ENCODE data around the gene HECA. TPM values are rescaled to one million over a fixed set of nuclear protein-coding genes. Genes with fewer than 3 reads are reported as not detected.
"Not testable (repeated sequence)": the region's sequence is repeated elsewhere in the genome, so short reads cannot be mapped to it uniquely, and the experiment has no call there.

HECA gene
- total RNA-seq, 2 experiments from 2014 or later, result 73.3 to 78.2 TPM

DNA sequence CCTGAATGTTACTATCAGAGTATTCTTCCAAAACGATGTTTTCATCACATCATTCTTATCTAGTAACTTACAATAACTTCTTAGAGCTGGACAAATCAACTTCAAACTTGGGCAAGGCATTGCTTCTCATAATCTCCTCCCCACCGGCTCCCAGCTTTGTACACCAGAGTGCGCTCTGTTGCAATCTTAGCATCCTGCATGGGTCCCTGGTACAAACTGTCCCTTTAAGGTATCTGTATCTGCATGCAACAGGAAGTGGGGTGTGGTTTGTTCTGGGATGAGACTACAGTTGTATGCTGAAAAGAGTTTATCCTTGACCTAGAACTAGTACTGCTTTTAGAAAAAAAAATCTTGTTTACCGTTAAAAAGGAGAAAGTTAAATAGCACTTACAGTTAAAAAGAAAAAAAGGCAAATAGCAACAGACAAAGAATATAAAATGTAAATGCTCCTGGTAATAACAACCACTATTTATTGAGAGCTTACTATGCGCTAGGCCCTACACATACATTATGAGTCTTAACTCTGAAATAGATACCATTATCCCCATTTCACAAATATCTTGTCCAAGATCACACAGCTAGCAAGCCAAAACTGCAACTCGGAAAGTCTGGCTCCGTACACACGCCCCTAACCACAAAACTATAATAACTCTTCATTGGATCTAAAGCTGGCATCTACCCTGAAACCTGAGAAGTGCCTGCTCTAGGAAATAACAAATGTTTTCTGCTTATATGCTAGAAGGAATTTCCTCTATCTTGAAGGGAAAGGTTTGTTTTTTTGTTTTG is 9.8 kb upstream of the HECA start:
- peak overlapping the region; percentile 80 for H3K4me3 Mint-ChIP-seq
- ATAC-seq (ENCODE audit: low read depth), result peak; percentile 99
- peaks cover 5% of the 10 kb centered on the region for H3K9me3 Mint-ChIP-seq
- peaks cover 33% of the 10 kb centered on the region for H3K4me1 Mint-ChIP-seq
- peak overlapping the region; percentile 98 for H3K27ac Mint-ChIP-seq
- H3K36me3 Mint-ChIP-seq, result peaks cover 8% of the 10 kb centered on the region
- DNase-seq, result peak; percentile 66
- no peaks in the 10 kb centered on the region for H3K27me3 Mint-ChIP-seq
- POLR2A ChIA-PET, result interaction anchor here (0.7 to 2.7 kb wide), 11 partner anchors 9 to 250 kb away, joined by 3 to 15 read pairs (median 5); partner anchors contain the start of genes CITED2 and TXLNB

DNA sequence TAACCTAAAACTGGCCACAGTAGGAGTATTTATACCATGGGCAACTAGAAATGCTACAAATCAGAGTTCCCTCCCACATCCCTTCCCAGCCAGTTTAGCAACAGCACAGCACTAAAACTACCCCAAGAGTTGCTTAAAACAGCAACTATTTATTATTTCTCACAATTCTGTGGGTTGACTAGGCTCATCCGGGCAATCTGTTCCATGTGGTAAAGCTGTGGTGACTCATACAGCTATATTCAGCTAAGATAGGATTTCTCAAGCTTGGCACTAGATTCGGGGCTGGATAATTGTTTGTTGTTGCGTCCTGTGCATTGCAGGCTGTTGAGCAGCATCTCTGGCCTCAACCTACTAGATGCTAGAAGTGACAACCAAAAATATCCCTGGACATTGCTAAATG is 8.6 kb upstream of the HECA start:
- Mint-ChIP-seq H3K4me1 (peaks cover 36% of the 10 kb centered on the region), H3K9me3 (no peaks in the 10 kb centered on the region), H3K4me3 (peak overlapping the region; percentile 10), H3K27me3 (no peaks in the 10 kb centered on the region), H3K27ac (peak overlapping the region; percentile 98), H3K36me3 (peaks cover 2% of the 10 kb centered on the region)
- POLR2A ChIA-PET, result interaction anchor here (1.1 to 2.7 kb wide), 5 partner anchors 8 to 249 kb away, joined by 4 to 15 read pairs (median 5); partner anchors contain the start of genes CITED2 and TXLNB
- peak; percentile 23 for ATAC-seq (ENCODE audit: low read depth)
- no peak for DNase-seq

DNA sequence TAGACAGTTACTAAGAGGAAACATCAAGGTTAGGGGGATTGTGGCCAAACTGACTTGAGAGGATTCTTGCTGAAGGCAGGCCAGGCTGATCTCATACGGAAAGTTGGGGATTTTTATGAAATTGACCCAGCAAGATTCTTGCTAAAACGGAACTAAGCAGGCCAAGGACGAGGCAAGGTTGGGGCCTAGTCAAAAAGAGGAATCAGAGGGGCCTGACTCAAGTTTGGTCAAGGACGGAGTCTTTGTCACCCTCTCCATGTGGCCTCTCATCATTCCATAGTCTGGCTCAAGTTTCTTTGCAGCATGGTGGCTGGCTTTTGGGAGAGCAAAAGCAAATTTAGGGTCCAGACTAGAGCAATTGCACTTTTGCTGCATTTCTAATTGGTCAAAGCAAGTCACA is 7.9 kb upstream of the HECA start:
- Mint-ChIP-seq H3K9me3 (no peaks in the 10 kb centered on the region), H3K27me3 (no peaks in the 10 kb centered on the region), H3K4me1 (peaks cover 41% of the 10 kb centered on the region), H3K4me3 (no peak overlapping the region), H3K27ac (peak overlapping the region; percentile 98), H3K36me3 (peaks cover 2% of the 10 kb centered on the region)
- POLR2A ChIA-PET, result interaction anchor here (1.1 to 2.7 kb wide), 2 partner anchors 10 to 248 kb away, joined by 5 to 15 read pairs; partner anchors contain the start of gene CITED2
- no peak for ATAC-seq (ENCODE audit: low read depth)
- no peak for DNase-seq

DNA sequence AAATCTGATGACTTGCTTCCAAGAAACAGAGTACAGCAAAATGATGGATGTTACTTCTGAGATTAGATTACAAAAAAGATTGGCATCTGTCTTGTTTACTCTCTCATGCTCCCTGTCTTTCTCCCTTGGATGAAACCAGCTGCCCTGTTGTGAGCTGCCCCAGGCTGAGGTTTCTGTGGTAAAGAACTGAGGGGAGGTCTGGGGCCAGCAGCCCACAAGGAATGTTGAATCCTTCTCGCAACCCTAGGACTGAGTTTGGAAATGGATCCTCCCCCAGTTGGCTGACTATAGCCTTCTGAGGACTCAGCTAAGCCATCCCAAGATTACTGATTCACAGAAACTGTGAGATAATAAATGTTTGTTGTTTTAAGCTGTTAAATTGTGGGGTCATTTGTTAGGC is 5.6 kb upstream of the HECA start:
- H3K9me3 Mint-ChIP-seq, result no peaks in the 10 kb centered on the region
- H3K27me3 Mint-ChIP-seq, result no peaks in the 10 kb centered on the region
- peaks cover 2% of the 10 kb centered on the region for H3K36me3 Mint-ChIP-seq
- DNase-seq, result no peak
- no peak overlapping the region for H3K4me3 Mint-ChIP-seq
- POLR2A ChIA-PET, result interaction anchor here (0.7 to 0.8 kb wide), 2 partner anchors 15 to 245 kb away, joined by 3 to 4 read pairs; partner anchors contain the start of gene CITED2
- H3K4me1 Mint-ChIP-seq, result peaks cover 53% of the 10 kb centered on the region
- ATAC-seq (ENCODE audit: low read depth), result no peak
- no peak overlapping the region for H3K27ac Mint-ChIP-seq

DNA sequence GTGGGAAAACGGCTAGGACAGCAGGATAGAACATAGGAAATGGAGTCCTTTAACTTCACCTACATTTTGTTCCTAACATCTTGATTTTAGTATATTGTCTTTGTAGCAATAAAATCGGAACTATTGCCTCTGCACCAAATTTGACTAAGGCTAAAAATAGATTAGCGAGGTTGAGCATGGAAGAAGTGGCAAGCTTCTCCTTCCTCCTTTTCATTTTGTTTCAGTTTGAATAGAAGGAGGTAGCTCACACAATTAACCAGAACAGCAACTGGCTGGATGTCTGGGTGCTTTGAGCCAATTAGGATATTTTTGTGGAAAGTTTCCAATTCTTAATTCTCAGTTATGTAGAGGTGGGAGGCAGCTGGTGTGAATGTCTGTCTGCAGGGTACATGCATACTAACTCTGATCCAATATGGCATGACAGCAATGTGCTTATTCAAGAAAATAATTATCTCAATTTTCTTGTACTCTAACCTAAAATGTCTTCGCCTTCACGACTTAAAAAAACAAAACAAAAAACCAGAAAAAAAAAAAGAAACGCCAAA is 3.1 kb upstream of the HECA start:
- POLR2A ChIA-PET, result interaction anchor here (1.5 to 1.6 kb wide), 2 partner anchors 18 to 243 kb away, joined by 5 read pairs; partner anchors contain the start of gene CITED2
- H3K27me3 Mint-ChIP-seq, result no peaks in the 10 kb centered on the region
- ATAC-seq (ENCODE audit: low read depth), result no peak

DNA sequence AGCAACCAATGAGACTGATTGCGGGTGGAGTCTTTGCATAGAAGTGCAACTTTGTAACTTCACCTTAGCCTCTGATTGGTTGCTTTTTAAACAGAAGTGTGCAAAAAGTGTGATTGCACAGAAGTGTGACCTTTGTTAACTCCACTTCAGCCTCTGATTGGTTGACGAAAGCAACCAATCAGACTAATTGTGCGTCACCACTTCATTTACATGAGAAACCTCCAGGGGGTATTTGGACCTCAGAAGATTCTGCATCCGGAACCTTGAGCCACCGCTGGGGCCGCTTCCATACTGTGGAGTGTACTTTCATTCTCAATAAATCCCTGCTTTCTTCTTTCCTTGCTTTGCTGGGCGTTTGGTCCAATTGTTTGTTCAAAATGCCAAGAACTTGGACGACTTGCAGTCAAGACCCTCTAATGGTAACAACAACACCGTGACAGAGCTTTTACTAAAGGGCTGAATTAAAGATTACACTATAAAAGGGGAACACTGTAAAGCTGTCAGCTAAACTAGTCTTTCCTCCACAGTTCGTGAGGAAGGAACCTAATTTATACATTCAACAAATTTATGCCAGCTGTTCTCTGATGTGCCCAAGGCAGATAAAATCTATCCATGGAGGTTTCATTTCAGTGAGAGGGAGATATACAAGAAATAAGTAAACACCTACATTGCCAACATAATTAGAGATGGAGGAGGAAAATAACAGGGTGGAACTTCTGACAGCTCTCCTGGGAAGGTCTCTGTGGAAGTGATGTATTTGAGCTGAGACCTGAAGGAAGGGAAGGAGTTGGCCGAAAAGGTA is 1.4 kb upstream of the HECA start:
- H3K4me1 Mint-ChIP-seq, result peaks cover 44% of the 10 kb centered on the region
- ATAC-seq (ENCODE audit: low read depth) (no peak), DNase-seq (no peak)
- peaks cover 12% of the 10 kb centered on the region for H3K36me3 Mint-ChIP-seq
- H3K9me3 Mint-ChIP-seq, result no peaks in the 10 kb centered on the region
- H3K4me3 Mint-ChIP-seq, result no peak overlapping the region
- no peaks in the 10 kb centered on the region for H3K27me3 Mint-ChIP-seq
- POLR2A ChIA-PET, result interaction anchor here (0.7 to 1.3 kb wide), 4 partner anchors 8 to 156 kb away, joined by 3 to 5 read pairs (median 4); no protein-coding TSS in a partner anchor
- peak overlapping the region; percentile 68 for H3K27ac Mint-ChIP-seq

More for the DNA sequence above, 3.1 kb upstream of the HECA start:
- Mint-ChIP-seq H3K9me3 (no peaks in the 10 kb centered on the region), H3K4me3 (peak overlapping the region; percentile 48), H3K36me3 (peaks cover 1% of the 10 kb centered on the region), H3K27ac (peak overlapping the region; percentile 55), H3K4me1 (peaks cover 36% of the 10 kb centered on the region)
- DNase-seq, result no peak

DNA sequence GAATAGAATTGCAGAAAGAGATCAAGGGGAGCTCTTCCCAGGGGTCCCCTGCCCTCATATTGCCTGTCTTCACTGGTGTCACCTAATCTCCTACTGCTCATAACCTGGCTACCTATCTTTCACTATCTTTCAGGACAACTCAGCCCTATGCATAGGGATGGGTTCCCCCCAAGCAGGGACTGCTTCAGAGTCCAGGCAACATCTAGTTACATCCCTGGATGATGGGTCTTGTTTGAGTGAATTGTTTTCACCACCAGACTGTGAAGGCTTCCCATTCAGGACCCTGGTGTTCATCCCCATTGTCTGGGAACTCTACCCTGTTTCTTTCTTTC is 850 bp upstream of the HECA start:
- POLR2A ChIA-PET, result interaction anchor here (0.7 to 1.3 kb wide), 9 partner anchors 8 to 241 kb away, joined by 3 to 12 read pairs (median 3); no protein-coding TSS in a partner anchor
- Mint-ChIP-seq H3K27me3 (no peaks in the 10 kb centered on the region), H3K4me1 (peaks cover 48% of the 10 kb centered on the region), H3K9me3 (no peaks in the 10 kb centered on the region), H3K4me3 (no peak overlapping the region), H3K27ac (peak overlapping the region; percentile 68), H3K36me3 (peaks cover 15% of the 10 kb centered on the region)
- ATAC-seq (ENCODE audit: low read depth), result no peak
- DNase-seq, result no peak

DNA sequence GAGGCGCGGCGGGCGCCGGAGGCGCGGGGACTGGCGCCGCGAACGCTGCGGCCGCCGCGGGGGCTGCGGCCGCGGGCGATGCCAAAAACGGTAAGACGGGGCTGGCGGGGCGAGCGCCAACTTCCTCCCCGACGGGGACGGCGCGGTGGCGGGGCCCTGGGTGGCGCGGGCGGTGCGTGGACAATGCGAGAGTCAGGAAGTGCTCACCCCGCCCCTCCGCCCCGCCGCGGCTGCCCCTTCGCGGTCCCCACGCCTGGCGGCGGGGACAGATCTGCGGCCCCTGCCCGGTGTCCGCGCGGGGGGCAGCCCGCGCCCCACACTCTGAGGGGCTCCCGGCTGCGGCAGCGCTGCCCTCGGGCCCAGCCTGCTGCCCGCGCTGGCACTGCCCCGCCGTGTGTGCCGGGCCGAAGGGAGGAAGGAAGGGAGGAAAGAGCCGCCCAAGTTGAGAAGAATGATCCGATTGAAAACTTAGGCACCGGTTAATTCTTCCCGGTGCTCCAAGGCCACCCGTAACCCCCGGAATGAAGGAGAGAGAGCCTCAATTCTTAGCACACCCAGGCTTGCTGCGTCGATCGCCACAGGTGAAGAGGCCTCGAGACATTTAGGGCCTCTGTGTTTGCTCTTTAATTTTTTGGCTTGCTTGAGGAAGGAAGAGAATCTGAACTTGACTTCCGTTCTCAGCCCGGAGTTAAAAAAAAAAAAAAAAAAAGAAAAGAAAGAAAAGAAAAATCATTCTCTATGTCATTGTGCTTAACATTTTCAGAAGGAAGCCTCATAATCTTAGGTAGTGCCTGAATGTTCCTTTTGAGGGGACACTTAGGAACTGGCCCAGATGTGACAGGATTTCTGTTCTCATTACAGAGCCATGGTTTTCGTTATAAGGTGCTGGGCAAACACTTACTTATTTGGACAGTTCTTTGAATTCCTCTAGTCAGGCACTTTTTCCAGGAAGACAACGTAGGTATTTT is 982 bp downstream of the HECA start:
- H3K4me1 Mint-ChIP-seq, result peaks cover 60% of the 10 kb centered on the region
- DNase-seq, result peak; percentile 78
- H3K36me3 Mint-ChIP-seq, result peaks cover 15% of the 10 kb centered on the region
- H3K4me3 Mint-ChIP-seq, result peak overlapping the region; percentile 82
- H3K27ac Mint-ChIP-seq, result peak overlapping the region; percentile 89
- peak; percentile 48 for ATAC-seq (ENCODE audit: low read depth)
- H3K27me3 Mint-ChIP-seq, result no peaks in the 10 kb centered on the region
- H3K9me3 Mint-ChIP-seq, result no peaks in the 10 kb centered on the region
- POLR2A ChIA-PET, result interaction anchor here (1.4 to 5.0 kb wide), 5 partner anchors 10 to 239 kb away, joined by 5 to 23 read pairs (median 10); partner anchors contain the start of gene CITED2

DNA sequence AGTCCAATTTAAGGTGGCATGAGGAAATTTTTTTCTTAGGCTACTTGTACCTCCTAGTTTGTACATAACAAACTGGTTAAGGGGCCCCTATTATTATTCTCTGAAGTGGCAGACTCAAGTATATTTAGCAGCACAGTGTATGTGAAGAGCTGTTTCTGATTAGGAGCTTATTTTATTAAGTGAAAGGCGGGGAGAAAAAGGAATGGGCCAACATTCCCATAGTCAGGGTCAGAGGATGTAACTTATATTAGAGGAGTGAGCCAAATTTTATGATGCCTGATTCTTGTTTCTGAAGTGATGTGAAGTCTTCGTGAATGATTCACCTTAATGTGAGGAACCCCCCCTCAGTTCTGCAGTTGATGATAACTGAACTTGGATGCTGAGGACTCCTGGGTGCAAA is 2.8 kb downstream of the HECA start:
- no peaks in the 10 kb centered on the region for H3K9me3 Mint-ChIP-seq
- peak overlapping the region; percentile 89 for H3K27ac Mint-ChIP-seq
- ATAC-seq (ENCODE audit: low read depth) (no peak), DNase-seq (no peak)
- H3K36me3 Mint-ChIP-seq, result peaks cover 22% of the 10 kb centered on the region
- no peaks in the 10 kb centered on the region for H3K27me3 Mint-ChIP-seq
- POLR2A ChIA-PET, result interaction anchor here (0.5 to 5.0 kb wide), 15 partner anchors 9 to 237 kb away, joined by 3 to 23 read pairs (median 4); partner anchors contain the start of genes ABRACL and CITED2
- H3K4me1 Mint-ChIP-seq, result peaks cover 45% of the 10 kb centered on the region
- H3K4me3 Mint-ChIP-seq, result peak overlapping the region; percentile 82

DNA sequence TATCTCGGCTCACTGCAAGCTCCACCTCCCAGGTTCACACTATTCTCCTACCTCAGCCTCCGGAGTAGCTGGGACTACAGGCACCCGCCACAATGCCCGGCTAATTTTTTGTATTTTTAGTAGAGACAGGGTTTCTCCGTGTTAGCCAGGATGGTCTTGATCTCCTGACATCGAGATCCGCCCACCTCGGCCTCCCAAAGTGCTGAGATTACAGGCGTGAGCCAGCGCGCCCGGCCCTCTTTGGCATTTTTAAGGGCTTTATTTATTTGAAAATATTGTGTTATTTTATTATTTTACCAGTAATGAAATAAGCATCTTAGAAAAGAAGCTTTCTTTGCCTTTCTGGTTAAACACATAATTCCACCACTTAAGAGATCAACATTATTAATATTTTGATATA is 6.0 kb downstream of the HECA start:
- H3K27ac Mint-ChIP-seq, result peak overlapping the region; percentile 82
- DNase-seq, result not testable (repeated sequence)

DNA sequence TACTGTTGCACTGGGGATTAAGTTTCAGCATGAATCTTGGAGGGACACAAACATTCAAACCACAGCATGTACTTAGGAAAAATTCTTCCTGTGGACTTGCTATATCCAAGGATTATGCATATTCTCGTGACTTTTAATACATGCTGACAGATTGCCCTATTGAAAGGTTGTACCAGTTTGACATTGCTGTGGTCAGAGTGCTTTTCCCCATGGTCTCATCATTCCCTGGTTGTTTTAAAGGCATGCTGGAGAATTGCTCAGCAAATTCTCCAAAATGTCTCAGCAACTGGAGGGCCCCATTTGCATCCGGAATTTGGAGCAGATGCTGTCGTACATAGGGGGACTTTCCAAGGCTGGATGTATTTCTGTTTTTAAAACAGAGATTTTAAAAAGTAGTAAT is 7.4 kb downstream of the HECA start:
- Mint-ChIP-seq H3K9me3 (no peaks in the 10 kb centered on the region), H3K27me3 (no peaks in the 10 kb centered on the region), H3K36me3 (peaks cover 20% of the 10 kb centered on the region), H3K4me3 (no peak overlapping the region), H3K27ac (no peak overlapping the region), H3K4me1 (peaks cover 66% of the 10 kb centered on the region)
- DNase-seq (no peak), ATAC-seq (ENCODE audit: low read depth) (no peak)
- POLR2A ChIA-PET, result interaction anchor here (0.6 to 0.7 kb wide), 2 partner anchors 12 to 33 kb away, joined by 4 read pairs; no protein-coding TSS in a partner anchor

More for the DNA sequence above, 6.0 kb downstream of the HECA start:
- H3K4me1 Mint-ChIP-seq, result peaks cover 60% of the 10 kb centered on the region
- H3K9me3 Mint-ChIP-seq; H3K27me3 Mint-ChIP-seq; ATAC-seq (ENCODE audit: low read depth): not testable (repeated sequence)
- POLR2A ChIA-PET, result interaction anchor here (1.2 to 5.0 kb wide), 2 partner anchors 11 to 16 kb away, joined by 3 to 23 read pairs; no protein-coding TSS in a partner anchor
- peak overlapping the region; percentile 79 for H3K4me3 Mint-ChIP-seq
- H3K36me3 Mint-ChIP-seq, result peaks cover 26% of the 10 kb centered on the region

DNA sequence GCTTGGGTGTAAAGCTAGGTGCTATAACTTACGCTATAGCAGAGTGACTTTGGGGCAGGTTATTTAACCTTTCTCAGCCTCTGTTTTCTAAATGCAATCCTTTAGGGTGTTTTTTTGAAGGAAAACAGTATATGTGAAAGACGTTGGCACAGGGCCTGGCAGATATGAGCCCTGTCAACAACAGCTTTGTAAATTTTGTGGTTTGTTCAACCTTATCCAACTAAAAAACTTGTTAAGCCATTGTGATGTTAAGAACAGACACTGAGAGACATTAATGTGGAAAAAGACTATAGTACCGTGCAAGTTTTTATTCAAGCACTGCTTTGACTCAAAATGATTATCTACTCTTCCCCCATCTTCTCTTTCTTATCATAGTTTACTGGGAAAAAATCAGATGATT is 8.2 kb downstream of the HECA start:
- H3K36me3 Mint-ChIP-seq, result peaks cover 15% of the 10 kb centered on the region
- POLR2A ChIA-PET, result interaction anchor here (0.6 kb wide), 1 partner anchor 13 kb away, joined by 4 read pairs; no protein-coding TSS in a partner anchor
- no peak for DNase-seq
- ATAC-seq (ENCODE audit: low read depth), result no peak
- no peaks in the 10 kb centered on the region for H3K9me3 Mint-ChIP-seq
- peak overlapping the region; percentile 0 for H3K4me3 Mint-ChIP-seq
- H3K27me3 Mint-ChIP-seq, result no peaks in the 10 kb centered on the region
- peaks cover 65% of the 10 kb centered on the region for H3K4me1 Mint-ChIP-seq
- peak overlapping the region; percentile 44 for H3K27ac Mint-ChIP-seq
